Endothelial cell of umbilical vein (primary cell): Measurements from ENCODE around the gene EFNA5. TPM values are rescaled to one million over a fixed set of nuclear protein-coding genes. Genes with fewer than 3 reads are reported as not detected.

Source experiments
- BruUV-seq: library from RNA; stranded (reverse); fragments of 400-500 nt; replicated peaks from 2 replicates; lab custom pipeline; 2021; lab: Mats Ljungman, UMichigan
- CTCF ChIA-PET: fragments of 300-600, 350-600 bp; sonication (Branson Sonifier 250); formaldehyde crosslinking; loops from one replicate; lab custom pipeline; 2021; ENCODE audit warnings: antibody characterized with exemption, inconsistent platforms; lab: Charles Lee
- POLR2A ChIA-PET: fragments of 300-600, 350-600 bp; sonication (Branson Sonifier 250); formaldehyde crosslinking; loops from one replicate; lab custom pipeline; 2021; ENCODE audit warnings: antibody characterized with exemption, inconsistent platforms; lab: Charles Lee
- DNase-seq: peaks from one replicate; pipeline ENCODE4 v3.0.0-alpha.2; 2011; ENCODE audit warnings: low read depth, low spot score
- FAIRE-seq: peaks from 2 replicates; lab custom pipeline; 2011; peaks lifted over from hg19 to GRCh38; lab: Jason Lieb, UNC
- H2AFZ ChIP-seq: 2 replicates; pipeline ENCODE4 v1.6.0; 2012; ENCODE audit warnings: low read depth, low read length, control low read depth, inconsistent platforms
- H3K27ac ChIP-seq: 2 replicates; pipeline ENCODE4 v1.5.1; 2011; ENCODE audit warnings: low read depth, mild to moderate bottlenecking, control low read depth, low read length, moderate library complexity; ENCODE audit not compliant: insufficient read depth
- H3K27me3 ChIP-seq, 2 experiments: 2 replicates each; pipeline versions ENCODE4 v1.6.0 to v1.6.1; 2011; ENCODE audit warnings: low read length in 2 of 2, mixed read lengths in 1 of 2; ENCODE audit not compliant: control insufficient read depth in 2 of 2, insufficient read depth in 2 of 2
- H3K36me3 ChIP-seq, 2 experiments: 2 replicates in 1 of 2; 3 replicates in 1 of 2; pipeline ENCODE4 v1.5.1; 2011; ENCODE audit warnings: low read length in 2 of 2, mild to moderate bottlenecking in 1 of 2, moderate library complexity in 1 of 2; ENCODE audit not compliant: control insufficient read depth in 2 of 2, insufficient read depth in 2 of 2; ENCODE audit errors: extremely low read depth in 1 of 2
- H3K4me1 ChIP-seq: 3 replicates; pipeline ENCODE4 v1.5.1; 2011; ENCODE audit warnings: mild to moderate bottlenecking, low read length; ENCODE audit not compliant: control insufficient read depth, insufficient read depth; ENCODE audit errors: extremely low read depth
- H3K4me2 ChIP-seq: 2 replicates; pipeline ENCODE4 v1.6.1; 2011; ENCODE audit warnings: low read length, control low read depth, mixed read lengths; ENCODE audit not compliant: insufficient read depth
- H3K4me3 ChIP-seq, 3 experiments: fragments of 200-600 bp in 1 of 3; sonication (generic), shearing (Covaris generic) in 1 of 3; replicated peaks in 1 of 3; 2 replicates each; pipeline ENCODE4 v1.5.1; 2011 to 2016; ENCODE audit warnings: control low read depth in 3 of 3, low read length in 3 of 3, mild to moderate bottlenecking in 2 of 3, inconsistent platforms in 1 of 3, low read depth in 1 of 3, moderate library complexity in 1 of 3; ENCODE audit not compliant: insufficient read depth in 1 of 3
- H3K79me2 ChIP-seq: 2 replicates; pipeline ENCODE4 v1.6.0; 2012; ENCODE audit warnings: low read length, inconsistent platforms; ENCODE audit not compliant: control insufficient read depth, insufficient read depth
- H3K9ac ChIP-seq: replicated peaks from 2 replicates; pipeline ENCODE3; 2011; ENCODE audit warnings: low read length, control low read depth; ENCODE audit not compliant: insufficient read depth; ENCODE audit errors: extremely low read depth
- H3K9me1 ChIP-seq: replicated peaks from 3 replicates; pipeline ENCODE4 v1.6.0; 2011; ENCODE audit warnings: mild to moderate bottlenecking, low read length; ENCODE audit not compliant: control insufficient read depth, insufficient read depth; ENCODE audit errors: extremely low read depth
- H3K9me3 ChIP-seq: replicated peaks from 2 replicates; pipeline ENCODE4 v1.5.1; 2012; ENCODE audit warnings: low read length, inconsistent platforms; ENCODE audit not compliant: control insufficient read depth, insufficient read depth
- H4K20me1 ChIP-seq: replicated peaks from 2 replicates; pipeline ENCODE3; 2011; ENCODE audit warnings: mild to moderate bottlenecking, low read length; ENCODE audit not compliant: control insufficient read depth, insufficient read depth; ENCODE audit errors: extremely low read depth
- EZH2 ChIP-seq: IDR thresholded peaks from 2 replicates; pipeline ENCODE4 v1.6.1; 2012; ENCODE audit warnings: borderline replicate concordance, low read depth, mild to moderate bottlenecking, moderate library complexity, low read length, inconsistent platforms; ENCODE audit not compliant: severe bottlenecking
- FOS ChIP-seq: IDR thresholded peaks from 2 replicates; pipeline ENCODE4 v1.6.1; 2011; ENCODE audit warnings: mild to moderate bottlenecking, low read length, moderate library complexity, borderline replicate concordance; ENCODE audit not compliant: insufficient read depth
- GATA2 ChIP-seq: IDR thresholded peaks from 2 replicates; pipeline ENCODE4 v1.7.0; 2011; ENCODE audit warnings: low read depth, mild to moderate bottlenecking, moderate library complexity, mixed read lengths, low read length; ENCODE audit not compliant: insufficient read length, insufficient read depth
- JUN ChIP-seq: IDR thresholded peaks from 2 replicates; pipeline ENCODE4 v1.6.1; 2011; ENCODE audit warnings: borderline replicate concordance, low read depth; ENCODE audit not compliant: insufficient read length, insufficient read depth
- MYC ChIP-seq: IDR thresholded peaks from one replicate; pipeline ENCODE4 v1.6.1; 2011; ENCODE audit warnings: mild to moderate bottlenecking, low read depth, low read length
- POLR2A ChIP-seq: IDR thresholded peaks from 2 replicates; pipeline ENCODE4 v1.6.1; 2012; ENCODE audit warnings: low read depth, mild to moderate bottlenecking, control low read depth, low read length
- POLR2AphosphoS5 ChIP-seq: IDR thresholded peaks from 2 replicates; pipeline ENCODE4 v1.6.1; 2012; ENCODE audit warnings: low read depth, mild to moderate bottlenecking, control low read depth, low read length, moderate library complexity; ENCODE audit not compliant: insufficient read depth
- dilution Hi-C: fragments of 300-500 bp; cut with MboI; formaldehyde crosslinking; loops from one replicate; pipeline ENCODE4 v1.15.0; 2019; ENCODE audit warnings: low sequenced_read_pairs; ENCODE audit not compliant: extremely low pct_ligation_motif_present
- intact Hi-C: fragments of 100-400 bp; cut with micrococcal nuclease; formaldehyde crosslinking; loops from one replicate; pipeline ENCODE4 v1.10.0; 2022
- polyA plus RNA-seq, 4 experiments: library from polyadenylated mRNA; depleted of rRNA in 3 of 4; stranded (reverse) in 3 of 4; unstranded in 1 of 4; fragments of >200 nt; gene quantifications; 2 replicates each; pipeline versions ENCODE4 v1.2.1 to v1.2.3, GENCODE V29; 2011 to 2012; ENCODE audit warnings: missing spikeins in 1 of 4
- total RNA-seq: library from RNA; stranded (reverse); gene quantifications from 2 replicates; pipeline ENCODE4 v1.2.3, GENCODE V29; 2021
- TF ChIP-seq, protein P1 (sequence below): IDR thresholded peaks from 2 replicates; pipeline ENCODE4 v1.6.1; 2011; ENCODE audit not compliant: insufficient read depth, insufficient read length
- TF ChIP-seq, protein P2 (sequence below), 2 donors: IDR thresholded peaks; 1 replicate in 1 of 2; 2 replicates in 1 of 2; pipeline ENCODE4 v1.5.1; 2011; ENCODE audit warnings: low read length in 2 of 2, mild to moderate bottlenecking in 2 of 2, moderate library complexity in 2 of 2, control low read depth in 1 of 2, inconsistent platforms in 1 of 2, low read depth in 1 of 2; ENCODE audit not compliant: insufficient read depth in 1 of 2; ENCODE audit errors: extremely low read depth in 1 of 2

Gene EFNA5
- total and polyA plus RNA-seq, 2 donors (not counting 3 experiments of a cell fraction or from before 2014, with no cell fraction given), result 13.6 to 22.1 TPM

GRCh38 chr5:107680099-107680498 lies 9.4 kb upstream of the EFNA5 start:
- DNase-seq (no peak), FAIRE-seq (no peak)
- no peak overlapping the region for H2AFZ ChIP-seq
- CTCF ChIA-PET, result interaction anchor here (1.0 to 1.5 kb wide), 2 partner anchors 9 to 414 kb away, joined by 3 read pairs; no protein-coding TSS in a partner anchor
- H3K27me3 ChIP-seq, result no peaks in the 10 kb centered on the region
- no peak overlapping the region for H3K27ac ChIP-seq
- no peak overlapping the region for H3K4me2 ChIP-seq
- no peaks in the 10 kb centered on the region for H3K36me3 ChIP-seq
- intact Hi-C loops (no loop called here), dilution Hi-C loops (no loop called here)
- no peaks in the 10 kb centered on the region for H3K4me1 ChIP-seq
- no peaks in the 10 kb centered on the region for H3K79me2 ChIP-seq
- TF ChIP-seq FOS (no peak), POLR2A (no peak), EZH2 (no peak), MYC (no peak), GATA2 (no peak), POLR2AphosphoS5 (no peak), JUN (no peak)
- TF ChIP-seq, protein P1, sequence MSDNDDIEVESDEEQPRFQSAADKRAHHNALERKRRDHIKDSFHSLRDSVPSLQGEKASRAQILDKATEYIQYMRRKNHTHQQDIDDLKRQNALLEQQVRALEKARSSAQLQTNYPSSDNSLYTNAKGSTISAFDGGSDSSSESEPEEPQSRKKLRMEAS, result no peak
- TF ChIP-seq, protein P2, sequence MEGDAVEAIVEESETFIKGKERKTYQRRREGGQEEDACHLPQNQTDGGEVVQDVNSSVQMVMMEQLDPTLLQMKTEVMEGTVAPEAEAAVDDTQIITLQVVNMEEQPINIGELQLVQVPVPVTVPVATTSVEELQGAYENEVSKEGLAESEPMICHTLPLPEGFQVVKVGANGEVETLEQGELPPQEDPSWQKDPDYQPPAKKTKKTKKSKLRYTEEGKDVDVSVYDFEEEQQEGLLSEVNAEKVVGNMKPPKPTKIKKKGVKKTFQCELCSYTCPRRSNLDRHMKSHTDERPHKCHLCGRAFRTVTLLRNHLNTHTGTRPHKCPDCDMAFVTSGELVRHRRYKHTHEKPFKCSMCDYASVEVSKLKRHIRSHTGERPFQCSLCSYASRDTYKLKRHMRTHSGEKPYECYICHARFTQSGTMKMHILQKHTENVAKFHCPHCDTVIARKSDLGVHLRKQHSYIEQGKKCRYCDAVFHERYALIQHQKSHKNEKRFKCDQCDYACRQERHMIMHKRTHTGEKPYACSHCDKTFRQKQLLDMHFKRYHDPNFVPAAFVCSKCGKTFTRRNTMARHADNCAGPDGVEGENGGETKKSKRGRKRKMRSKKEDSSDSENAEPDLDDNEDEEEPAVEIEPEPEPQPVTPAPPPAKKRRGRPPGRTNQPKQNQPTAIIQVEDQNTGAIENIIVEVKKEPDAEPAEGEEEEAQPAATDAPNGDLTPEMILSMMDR (IDR thresholded peaks at IDR 0.05; ENCODE audit: extremely low read depth in 1 of 2, insufficient read depth in 1 of 2, low read depth in 1 of 2, low read length in 2 of 2), result no peak
- BruUV-seq, result no TSS peak
- no peaks in the 10 kb centered on the region for H3K9me3 ChIP-seq
- no peaks in the 10 kb centered on the region for H4K20me1 ChIP-seq
- no peaks in the 10 kb centered on the region for H3K9me1 ChIP-seq
- no peak overlapping the region for H3K4me3 ChIP-seq
- POLR2A ChIA-PET, result no interaction called here
- H3K9ac ChIP-seq, result no peak overlapping the region
